DMS53 (cell line): ENCODE data around the gene GALNTL6.

Experiments
- DNase-seq: peaks from one replicate; lab custom pipeline; 2025; lab: John Stamatoyannopoulos, UW

GALNTL6 gene

GRCh38 chr4:171993247-171993646 is 180.0 kb downstream of the GALNTL6 start:
- DNase-seq, result no peak

- no peak for DNase-seq
Observed at GRCh38 chr4:172007889-172008288, 194.7 kb downstream of the GALNTL6 start.

- DNase-seq, result no peak
Observed at GRCh38 chr4:172009446-172010230, 196.4 kb downstream of the GALNTL6 start.

GRCh38 chr4:172011196-172011595 is 198.0 kb downstream of the GALNTL6 start:
- no peak for DNase-seq

GRCh38 chr4:172018358-172018757 is 205.2 kb downstream of the GALNTL6 start:
- no peak for DNase-seq

- no peak for DNase-seq
Observed at GRCh38 chr4:172035562-172035961, 222.4 kb downstream of the GALNTL6 start.

GRCh38 chr4:172040766-172041165 is 227.6 kb downstream of the GALNTL6 start:
- no peak for DNase-seq

GRCh38 chr4:172042714-172043114 is 229.5 kb downstream of the GALNTL6 start:
- DNase-seq, result peak; percentile 83

GRCh38 chr4:172045981-172046380 is 232.8 kb downstream of the GALNTL6 start:
- DNase-seq, result no peak

GRCh38 chr4:172048666-172049065 is 235.5 kb downstream of the GALNTL6 start:
- no peak for DNase-seq

- peak; percentile 50 for DNase-seq
Observed at GRCh38 chr4:172050911-172051310, 237.7 kb downstream of the GALNTL6 start.

GRCh38 chr4:172055046-172055445 is 241.8 kb downstream of the GALNTL6 start:
- no peak for DNase-seq

- DNase-seq, result peak; percentile 2
Observed at GRCh38 chr4:172055498-172055897, 242.3 kb downstream of the GALNTL6 start.

GRCh38 chr4:172061204-172061603 is 248.0 kb downstream of the GALNTL6 start:
- DNase-seq, result no peak

- no peak for DNase-seq
Observed at GRCh38 chr4:172068506-172068905, 255.3 kb downstream of the GALNTL6 start.

- DNase-seq, result no peak
Observed at GRCh38 chr4:172073590-172073989, 260.4 kb downstream of the GALNTL6 start.

GRCh38 chr4:172083272-172083671 is 270.1 kb downstream of the GALNTL6 start:
- no peak for DNase-seq

- no peak for DNase-seq
Observed at GRCh38 chr4:172088556-172088955, 275.4 kb downstream of the GALNTL6 start.

- DNase-seq, result peak; percentile 93
Observed at GRCh38 chr4:172095161-172095560, 282.0 kb downstream of the GALNTL6 start.

GRCh38 chr4:172096786-172097185 is 283.6 kb downstream of the GALNTL6 start:
- no peak for DNase-seq

- DNase-seq, result no peak
Observed at GRCh38 chr4:172099376-172099775, 286.2 kb downstream of the GALNTL6 start.

GRCh38 chr4:172103456-172103855 is 290.3 kb downstream of the GALNTL6 start:
- DNase-seq, result no peak

- DNase-seq, result no peak
Observed at GRCh38 chr4:172104539-172104938, 291.3 kb downstream of the GALNTL6 start.

- DNase-seq, result no peak
Observed at GRCh38 chr4:172105918-172106317, 292.7 kb downstream of the GALNTL6 start.
